Activated CD4-positive, alpha-beta T cell treated with anti-CD3 and anti-CD28 coated beads for 1 hour (primary cell): ENCODE measurements around the gene PCSK2.

Source experiments
- DNase-seq: peaks from one replicate; pipeline ENCODE4 v3.0.0-alpha.2; 2020

The PCSK2 gene

GRCh38 chr20:17262786-17263185 lies 35.9 kb downstream of the PCSK2 start:
- no peak for DNase-seq

- no peak for DNase-seq
These were observed 46.9 kb downstream of the PCSK2 start for GRCh38 chr20:17273717-17274116.

GRCh38 chr20:17276101-17276500 lies 49.3 kb downstream of the PCSK2 start:
- no peak for DNase-seq

- DNase-seq, result no peak
These were observed 54.6 kb downstream of the PCSK2 start for GRCh38 chr20:17281478-17281877.

- DNase-seq, result no peak
These were observed 55.7 kb downstream of the PCSK2 start for GRCh38 chr20:17282501-17282900.

GRCh38 chr20:17287503-17287902 lies 60.7 kb downstream of the PCSK2 start:
- no peak for DNase-seq

GRCh38 chr20:17287998-17288397 lies 61.2 kb downstream of the PCSK2 start:
- no peak for DNase-seq

- DNase-seq, result no peak
These were observed 68.4 kb downstream of the PCSK2 start for GRCh38 chr20:17295151-17295726.

GRCh38 chr20:17295991-17296390 lies 69.2 kb downstream of the PCSK2 start:
- no peak for DNase-seq

- no peak for DNase-seq
These were observed 71.3 kb downstream of the PCSK2 start for GRCh38 chr20:17298171-17298570.

- no peak for DNase-seq
These were observed 71.9 kb downstream of the PCSK2 start for GRCh38 chr20:17298751-17299150.

GRCh38 chr20:17300113-17300512 lies 73.3 kb downstream of the PCSK2 start:
- no peak for DNase-seq

- DNase-seq, result no peak
These were observed 77.9 kb downstream of the PCSK2 start for GRCh38 chr20:17304774-17305173.

GRCh38 chr20:17306427-17306826 lies 79.6 kb downstream of the PCSK2 start:
- no peak for DNase-seq

GRCh38 chr20:17314264-17314663 lies 87.4 kb downstream of the PCSK2 start:
- no peak for DNase-seq

- no peak for DNase-seq
These were observed 88.8 kb downstream of the PCSK2 start for GRCh38 chr20:17315407-17316231.

- DNase-seq, result no peak
These were observed 89.6 kb downstream of the PCSK2 start for GRCh38 chr20:17316316-17317038.

GRCh38 chr20:17317341-17317740 lies 90.5 kb downstream of the PCSK2 start:
- no peak for DNase-seq

GRCh38 chr20:17320456-17320855 lies 93.6 kb downstream of the PCSK2 start:
- DNase-seq, result no peak

GRCh38 chr20:17326096-17326495 lies 99.3 kb downstream of the PCSK2 start:
- DNase-seq, result no peak

GRCh38 chr20:17327185-17328148 lies 100.6 kb downstream of the PCSK2 start:
- DNase-seq, result no peak

- no peak for DNase-seq
These were observed 108.1 kb downstream of the PCSK2 start for GRCh38 chr20:17334932-17335331.

- no peak for DNase-seq
These were observed 112.2 kb downstream of the PCSK2 start for GRCh38 chr20:17339000-17339399.
